GM23248 (cell line): ENCODE results near the gene KIF13A.

Source experiments
- EZH2 ChIP-seq: fragments of 200-600 bp; sonication (generic); IDR thresholded peaks from 2 replicates; pipeline ENCODE4 v1.6.1; 2018; ENCODE audit warnings: antibody characterized with exemption, mild to moderate bottlenecking; ENCODE audit not compliant: insufficient read depth, poor library complexity, severe bottlenecking
- EZH2phosphoT487 ChIP-seq: fragments of 200-600 bp; sonication (generic); IDR thresholded peaks from 2 replicates; pipeline ENCODE4 v1.6.1; 2018; ENCODE audit warnings: antibody characterized with exemption, moderate library complexity, mild to moderate bottlenecking, low read depth; ENCODE audit not compliant: insufficient read depth

DNA sequence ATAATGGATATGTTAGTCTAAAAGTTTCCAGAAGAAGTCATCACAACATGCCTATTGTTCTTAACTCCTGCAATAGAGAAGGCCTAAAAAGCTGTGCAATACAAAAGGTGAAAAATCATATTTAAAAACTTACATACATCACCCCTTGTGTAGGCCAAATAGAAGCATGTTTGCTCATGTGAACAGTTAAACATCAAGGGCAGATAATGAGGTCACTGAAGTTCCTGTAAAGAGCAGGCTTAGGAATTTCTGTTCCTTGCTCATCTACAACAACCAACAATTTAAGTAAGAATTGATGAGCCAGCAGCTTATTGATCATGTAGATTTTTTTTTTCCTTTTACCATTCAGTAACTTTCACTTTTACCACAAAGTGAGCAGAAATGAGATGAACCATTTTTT, 273.3 kb downstream of the KIF13A start:
- TF ChIP-seq EZH2phosphoT487 (no peak), EZH2 (no peak)
